Mesenchymal stem cell (in vitro differentiated cells and primary cell): ENCODE results near the gene PPP2R2D.
A peak's percentile ranks its signal among the peaks of the same experiment; 100 is the strongest.

Experiments
- DNase-seq: peaks from one replicate; pipeline ENCODE4 v3.0.0-alpha.2; 2013
- H2AFZ ChIP-seq: one replicate; pipeline ENCODE4 v1.6.1; 2013; ENCODE audit warnings: low read depth, mild to moderate bottlenecking, control low read depth, inconsistent platforms, low read length, moderate library complexity
- H2AK5ac ChIP-seq: 2 replicates; pipeline ENCODE4 v1.6.1; 2013; ENCODE audit warnings: low read length, moderate library complexity, mild to moderate bottlenecking, inconsistent platforms; ENCODE audit not compliant: severe bottlenecking
- H2BK120ac ChIP-seq: one replicate; pipeline ENCODE4 v1.6.1; 2013; ENCODE audit warnings: low read depth, mild to moderate bottlenecking, inconsistent platforms, low read length, moderate library complexity
- H2BK12ac ChIP-seq, 2 experiments: one replicate each; pipeline ENCODE4 v1.6.1; 2013; ENCODE audit warnings: inconsistent platforms in 2 of 2, low read length in 2 of 2, mild to moderate bottlenecking in 2 of 2, moderate library complexity in 2 of 2, control low read depth in 1 of 2
- H2BK15ac ChIP-seq: one replicate; pipeline ENCODE4 v1.6.1; 2013; ENCODE audit warnings: mild to moderate bottlenecking, low read depth, inconsistent platforms; ENCODE audit not compliant: poor library complexity, severe bottlenecking
- H2BK5ac ChIP-seq: 2 replicates; pipeline ENCODE4 v1.6.1; 2013; ENCODE audit warnings: low read depth, mild to moderate bottlenecking, low read length, control low read depth, inconsistent platforms; ENCODE audit not compliant: poor library complexity, severe bottlenecking
- H3K14ac ChIP-seq, 2 experiments: one replicate each; pipeline ENCODE4 v1.6.1; 2013; ENCODE audit warnings: inconsistent platforms in 2 of 2, low read length in 2 of 2, control low read depth in 1 of 2, mild to moderate bottlenecking in 1 of 2, moderate library complexity in 1 of 2
- H3K18ac ChIP-seq, 2 experiments: one replicate each; pipeline ENCODE4 v1.6.1; 2013; ENCODE audit warnings: inconsistent platforms in 2 of 2, low read length in 2 of 2, control low read depth in 1 of 2, low read depth in 1 of 2, mild to moderate bottlenecking in 1 of 2
- H3K23ac ChIP-seq, 2 experiments: one replicate each; pipeline ENCODE4 v1.6.1; 2013; ENCODE audit warnings: inconsistent platforms in 2 of 2, low read length in 2 of 2, mild to moderate bottlenecking in 2 of 2, moderate library complexity in 2 of 2, control low read depth in 1 of 2
- H3K27ac ChIP-seq: 2 replicates; pipeline ENCODE4 v1.5.1; 2013; ENCODE audit warnings: mild to moderate bottlenecking, moderate library complexity, low read length, control low read depth, inconsistent platforms; ENCODE audit not compliant: poor library complexity, severe bottlenecking
- H3K27me3 ChIP-seq, 2 experiments: 2 replicates each; pipeline versions ENCODE4 v1.6.1 to v1.7.0; 2013; ENCODE audit warnings: low read length in 2 of 2, mild to moderate bottlenecking in 2 of 2, moderate library complexity in 2 of 2, control low read depth in 1 of 2, inconsistent platforms in 1 of 2; ENCODE audit not compliant: control insufficient read depth in 1 of 2, insufficient read depth in 1 of 2
- H3K36me3 ChIP-seq, 2 experiments: 2 replicates each; pipeline versions ENCODE4 v1.6.1 to v1.7.0; 2013; ENCODE audit warnings: low read length in 2 of 2, control low read depth in 1 of 2, inconsistent platforms in 1 of 2, low read depth in 1 of 2, mild to moderate bottlenecking in 1 of 2; ENCODE audit not compliant: insufficient read depth in 2 of 2, control insufficient read depth in 1 of 2
- H3K4ac ChIP-seq, 2 experiments: one replicate each; pipeline ENCODE4 v1.6.1; 2013; ENCODE audit warnings: inconsistent platforms in 2 of 2, low read length in 2 of 2, mild to moderate bottlenecking in 2 of 2, moderate library complexity in 2 of 2, control low read depth in 1 of 2, low read depth in 1 of 2
- H3K4me1 ChIP-seq: 2 replicates; pipeline ENCODE4 v1.6.1; 2013; ENCODE audit warnings: low read depth, low read length, control low read depth; ENCODE audit not compliant: control insufficient read depth, insufficient read depth
- H3K4me2 ChIP-seq: 2 replicates; pipeline ENCODE4 v1.6.1; 2013; ENCODE audit warnings: low read length, mild to moderate bottlenecking, inconsistent platforms; ENCODE audit not compliant: poor library complexity, severe bottlenecking
- H3K4me3 ChIP-seq, 2 experiments: 2 replicates each; pipeline versions ENCODE4 v1.5.1 to v1.7.0; 2013; ENCODE audit warnings: low read length in 2 of 2, mild to moderate bottlenecking in 2 of 2, control low read depth in 1 of 2, low read depth in 1 of 2; ENCODE audit not compliant: insufficient read depth in 1 of 2
- H3K79me1 ChIP-seq: replicated peaks from 2 replicates; pipeline ENCODE4 v1.6.1; 2013; ENCODE audit warnings: mild to moderate bottlenecking, control low read depth, low read length, inconsistent platforms; ENCODE audit not compliant: poor library complexity, severe bottlenecking
- H3K9ac ChIP-seq: 2 replicates; pipeline ENCODE4 v1.7.0; 2013; ENCODE audit warnings: mild to moderate bottlenecking, low read length, moderate library complexity
- H3K9me3 ChIP-seq: 2 replicates; pipeline ENCODE4 v1.7.0; 2013; ENCODE audit warnings: mild to moderate bottlenecking, low read length; ENCODE audit not compliant: control insufficient read depth
- H4K8ac ChIP-seq: one replicate; pipeline ENCODE4 v1.6.1; 2013; ENCODE audit warnings: inconsistent platforms, mild to moderate bottlenecking, low read length, moderate library complexity
- H4K91ac ChIP-seq: one replicate; pipeline ENCODE4 v1.6.1; 2013; ENCODE audit warnings: mild to moderate bottlenecking, low read length, inconsistent platforms
- WGBS: methylation state at CpG from one replicate; pipeline ENCODE4 v1.1.7; 2013; ENCODE audit warnings: mixed read lengths; 5-methylcytosine and 5-hydroxymethylcytosine counted together

Gene PPP2R2D

DNA sequence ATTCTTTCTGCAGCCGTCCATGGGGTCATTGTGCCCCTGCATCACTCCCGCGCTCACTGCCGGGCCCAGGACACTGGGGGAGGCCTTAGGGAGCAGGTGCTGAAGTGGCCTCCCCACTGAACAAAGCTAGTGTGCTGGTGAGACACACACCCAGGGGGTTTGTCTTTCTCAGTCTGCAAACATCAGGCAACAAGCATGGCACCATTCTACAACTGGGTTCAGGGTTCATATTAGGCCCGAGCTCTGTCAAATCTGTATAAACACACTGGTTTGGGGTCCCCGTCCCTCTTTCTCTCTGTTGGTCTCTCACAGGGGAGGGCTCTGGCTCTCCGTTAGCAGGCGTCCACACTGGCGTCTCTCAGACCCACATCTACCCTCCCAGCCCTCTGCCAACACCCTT, 11.1 kb upstream of the PPP2R2D start:
- Histone ChIP-seq H3K4me1 (peaks cover 3% of the 10 kb centered on the region), H3K36me3 (no peaks in the 10 kb centered on the region), H2BK5ac (no peak overlapping the region), H2AK5ac (no peak overlapping the region), H3K79me1 (no peaks in the 10 kb centered on the region), H3K4ac (no peak overlapping the region), H4K91ac (no peak overlapping the region), H3K14ac (peak overlapping the region in 1 of 2 experiments; percentile 30), H3K9ac (no peak overlapping the region), H4K8ac (no peak overlapping the region), H3K4me3 (no peak overlapping the region), H3K4me2 (no peak overlapping the region), H2BK120ac (no peak overlapping the region), H2BK12ac (no peak overlapping the region), H3K27me3 (peaks cover 30 to 64% of the 10 kb centered on the region in 2 experiments), H3K27ac (no peak overlapping the region), H3K18ac (no peak overlapping the region), H3K9me3 (no peaks in the 10 kb centered on the region), H2BK15ac (no peak overlapping the region), H3K23ac (no peak overlapping the region), H2AFZ (no peak overlapping the region)
- 91% methylated on average over 9 of the region's 9 CpGs for WGBS
- DNase-seq, result no peak

DNA sequence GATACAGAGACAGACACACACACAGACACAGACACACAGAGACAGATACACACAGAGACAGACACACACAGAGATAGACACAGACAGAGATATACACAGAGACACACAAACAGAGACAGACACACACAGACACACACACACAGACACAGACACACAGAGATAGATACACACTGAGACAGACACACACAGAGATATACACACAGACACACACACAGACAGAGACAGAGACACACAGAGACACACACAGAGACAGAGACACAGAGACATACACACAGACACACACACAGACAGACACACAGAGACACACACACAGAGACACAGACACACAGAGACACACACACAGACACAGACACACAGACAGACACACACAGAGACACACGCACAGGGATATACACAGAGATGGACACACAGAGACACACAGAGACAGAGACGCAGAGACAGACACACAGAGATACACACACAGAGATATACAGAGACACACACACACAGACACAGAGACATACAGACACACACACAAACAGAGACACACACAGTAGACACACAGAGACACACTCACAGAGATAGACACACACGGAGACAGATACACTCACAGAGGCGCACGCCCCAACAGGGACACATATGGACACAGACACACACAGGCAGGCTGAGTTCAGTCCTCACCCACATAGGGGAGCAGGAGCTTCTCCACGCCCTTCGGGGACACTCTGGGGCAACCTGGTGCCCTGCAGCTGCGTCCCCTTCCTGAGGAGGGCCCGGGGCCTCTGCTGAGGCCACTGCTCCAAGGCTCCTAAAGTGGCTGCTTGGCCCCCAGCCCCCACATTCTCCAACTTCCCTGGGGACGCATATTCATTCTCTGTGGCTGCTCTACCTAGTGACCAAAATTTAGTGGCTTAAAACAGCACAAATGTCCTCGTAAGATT, 10.3 kb upstream of the PPP2R2D start:
- Histone ChIP-seq H3K79me1 (no peaks in the 10 kb centered on the region), H2BK12ac (no peak overlapping the region), H3K14ac (no peak overlapping the region), H2AFZ (no peak overlapping the region), H3K4me2 (no peak overlapping the region), H3K4me1 (peaks cover 3% of the 10 kb centered on the region), H3K23ac (no peak overlapping the region), H2BK15ac (no peak overlapping the region), H3K36me3 (no peaks in the 10 kb centered on the region), H2BK5ac (no peak overlapping the region), H3K18ac (no peak overlapping the region), H4K91ac (no peak overlapping the region), H3K27me3 (peaks cover 35 to 68% of the 10 kb centered on the region in 2 experiments), H3K4ac (no peak overlapping the region), H4K8ac (no peak overlapping the region), H2AK5ac (no peak overlapping the region), H3K9ac (no peak overlapping the region), H3K27ac (no peak overlapping the region), H2BK120ac (no peak overlapping the region), H3K9me3 (no peaks in the 10 kb centered on the region), H3K4me3 (no peak overlapping the region)
- no peak for DNase-seq
- 90% methylated on average over 11 of the region's 11 CpGs for WGBS

DNA sequence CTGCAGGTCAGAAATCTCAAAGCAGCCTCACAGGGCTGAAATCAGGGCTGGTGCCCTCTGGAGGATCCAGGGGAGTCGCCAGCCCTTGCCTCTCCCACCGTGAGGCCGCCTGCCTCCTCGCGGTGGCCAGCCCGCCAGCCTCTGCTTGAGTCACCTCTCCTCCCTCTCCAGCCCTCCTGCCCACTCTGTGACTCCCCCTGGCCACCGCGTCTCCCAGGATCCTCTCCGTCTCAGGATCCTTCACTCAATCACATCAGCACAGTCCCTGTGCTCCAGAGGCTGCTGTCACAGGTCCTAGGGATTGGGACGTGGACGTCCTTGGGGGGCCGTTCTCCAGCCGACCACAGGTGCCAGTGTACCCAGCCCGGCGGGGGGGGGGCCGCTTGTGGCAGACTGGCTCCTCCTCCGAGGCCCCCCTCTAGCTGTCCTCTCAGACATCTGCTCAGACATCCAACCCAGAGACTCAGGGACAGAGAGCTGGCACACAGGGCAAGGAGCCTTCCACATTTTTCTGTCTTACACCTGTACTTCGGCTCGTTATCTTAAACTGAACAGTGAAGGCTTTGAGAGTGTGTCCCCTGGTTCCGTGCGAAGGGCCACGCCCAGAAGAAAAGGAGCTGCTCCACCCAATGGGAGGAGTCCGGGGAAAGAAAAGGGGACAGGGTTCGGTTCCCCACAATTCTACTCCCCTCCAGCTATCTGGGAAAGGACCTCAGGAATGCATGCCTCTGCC, 9.4 kb upstream of the PPP2R2D start:
- no peak overlapping the region for H3K4ac ChIP-seq
- no peak overlapping the region for H3K4me3 ChIP-seq
- no peaks in the 10 kb centered on the region for H3K9me3 ChIP-seq
- no peak overlapping the region for H2AFZ ChIP-seq
- no peak overlapping the region for H2BK15ac ChIP-seq
- H3K27ac ChIP-seq, result no peak overlapping the region
- H3K36me3 ChIP-seq, result no peaks in the 10 kb centered on the region
- no peak overlapping the region for H3K18ac ChIP-seq
- peak; percentile 23 for DNase-seq
- peak overlapping the region in 1 of 2 experiments; percentile 20 for H3K23ac ChIP-seq
- WGBS, result 44% methylated on average over 23 of the region's 24 CpGs
- H4K8ac ChIP-seq, result no peak overlapping the region
- H3K4me1 ChIP-seq, result peaks cover 3% of the 10 kb centered on the region
- no peak overlapping the region for H2AK5ac ChIP-seq
- H2BK5ac ChIP-seq, result no peak overlapping the region
- H2BK120ac ChIP-seq, result no peak overlapping the region
- no peak overlapping the region for H3K9ac ChIP-seq
- peaks cover 37 to 67% of the 10 kb centered on the region in 2 experiments for H3K27me3 ChIP-seq
- H3K4me2 ChIP-seq, result peak overlapping the region; percentile 37
- no peaks in the 10 kb centered on the region for H3K79me1 ChIP-seq
- H3K14ac ChIP-seq, result peak overlapping the region in 1 of 2 experiments; percentile 39
- H2BK12ac ChIP-seq, result no peak overlapping the region
- no peak overlapping the region for H4K91ac ChIP-seq
